BLaER1 treated with 17β-estradiol and CSF1 and Interleukin-3, amounts not matched to agents 10 nM and 100 nM (cell line): ENCODE results near the gene LAMB4.
A peak's percentile ranks its signal among the peaks of the same experiment; 100 is the strongest.

Source experiments
- H3K27ac ChIP-seq, 11 experiments: shearing (Covaris generic); formaldehyde crosslinking; 2 replicates each; pipeline ENCODE4 v1.8.1; 2022
- H3K27me3 ChIP-seq, 11 experiments: shearing (Covaris generic); formaldehyde crosslinking; 2 replicates each; pipeline ENCODE4 v1.8.1; 2022
- H3K36me3 ChIP-seq, 11 experiments: shearing (Covaris generic); formaldehyde crosslinking; 2 replicates each; pipeline ENCODE4 v1.8.1; 2022
- H3K4me1 ChIP-seq, 10 experiments: shearing (Covaris generic); formaldehyde crosslinking; 2 replicates each; pipeline ENCODE4 v1.8.1; 2022
- H3K4me2 ChIP-seq, 11 experiments: shearing (Covaris generic); formaldehyde crosslinking; 2 replicates each; pipeline ENCODE4 v1.8.1; 2022
- H3K4me3 ChIP-seq, 10 experiments: shearing (Covaris generic); formaldehyde crosslinking; 2 replicates each; pipeline ENCODE4 v1.8.1; 2022
- H3K9ac ChIP-seq, 11 experiments: shearing (Covaris generic); formaldehyde crosslinking; 2 replicates each; pipeline ENCODE4 v1.8.1; 2022
- H3K9me3 ChIP-seq, 11 experiments: shearing (Covaris generic); formaldehyde crosslinking; replicated peaks in 1 of 11; 2 replicates each; pipeline ENCODE4 v1.8.1; 2022
- H4K20me1 ChIP-seq, 11 experiments: shearing (Covaris generic); formaldehyde crosslinking; 2 replicates each; pipeline ENCODE4 v1.8.1; 2022
- Cebpa-rat ChIP-seq, 11 experiments: shearing (Covaris generic); IDR thresholded peaks; 2 replicates each; pipeline ENCODE4 v1.8.1; 2022

LAMB4 gene

DNA sequence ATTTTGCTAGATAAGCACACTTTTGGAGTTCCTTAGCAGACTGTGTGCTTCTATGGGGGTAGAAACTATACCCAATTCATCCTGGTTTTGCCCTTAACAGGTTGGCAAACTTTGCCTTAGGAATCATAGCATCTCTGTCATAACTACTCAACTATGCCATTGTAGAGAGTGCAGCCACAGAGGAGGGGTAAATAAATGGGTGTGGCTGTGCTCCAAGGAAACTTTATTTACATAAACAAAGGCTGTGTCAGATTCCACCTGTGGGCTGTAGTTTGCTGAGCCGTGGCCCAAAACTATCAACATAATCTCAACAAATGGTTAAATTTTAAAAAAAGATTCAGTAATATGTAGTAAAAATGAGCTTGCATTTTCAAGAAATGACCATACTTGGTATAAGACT lies 75.6 kb downstream of the LAMB4 start:
- Histone ChIP-seq H3K4me3 (no peak overlapping the region), H4K20me1 (no peaks in the 10 kb centered on the region), H3K9ac (no peak overlapping the region), H3K4me1 (peaks cover 0 to 16% (median 9%) of the 10 kb centered on the region in 10 experiments; a peak in 13 of 20 replicates), H3K27ac (no peak overlapping the region), H3K27me3 (no peaks in the 10 kb centered on the region), H3K4me2 (no peak overlapping the region), H3K9me3 (no peaks in the 10 kb centered on the region), H3K36me3 (no peaks in the 10 kb centered on the region)
- no peak for TF ChIP-seq Cebpa-rat (IDR thresholded peaks at IDR 0.05)

DNA sequence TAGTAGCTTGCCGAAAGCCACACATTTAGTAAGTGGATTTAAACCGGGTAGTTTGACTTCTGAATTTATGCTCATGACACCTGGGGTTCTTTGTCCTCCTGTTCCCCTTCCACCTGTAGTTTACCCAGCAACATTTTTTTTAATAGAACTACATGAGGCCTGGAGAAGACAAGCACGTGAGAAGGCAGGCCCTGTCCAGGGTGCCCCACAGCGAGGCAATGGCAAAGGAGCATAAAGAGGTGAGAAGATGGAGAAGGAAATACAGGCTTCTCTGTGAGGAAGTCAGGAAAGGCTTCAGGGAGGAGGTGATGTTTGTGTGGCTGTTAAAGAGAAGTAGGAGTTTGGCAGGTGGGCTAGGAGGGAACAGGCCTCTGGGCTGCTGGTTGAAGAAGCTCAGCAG lies 76.9 kb downstream of the LAMB4 start:
- Histone ChIP-seq H3K27ac (no peak overlapping the region), H3K36me3 (no peaks in the 10 kb centered on the region), H3K27me3 (no peaks in the 10 kb centered on the region), H3K9me3 (no peaks in the 10 kb centered on the region), H3K4me3 (no peak overlapping the region), H3K4me2 (no peak overlapping the region), H4K20me1 (no peaks in the 10 kb centered on the region), H3K9ac (no peak overlapping the region), H3K4me1 (peaks cover 0 to 24% (median 15%) of the 10 kb centered on the region in 10 experiments; a peak in 17 of 20 replicates)
- TF ChIP-seq Cebpa-rat (IDR thresholded peaks at IDR 0.05) = no peak

DNA sequence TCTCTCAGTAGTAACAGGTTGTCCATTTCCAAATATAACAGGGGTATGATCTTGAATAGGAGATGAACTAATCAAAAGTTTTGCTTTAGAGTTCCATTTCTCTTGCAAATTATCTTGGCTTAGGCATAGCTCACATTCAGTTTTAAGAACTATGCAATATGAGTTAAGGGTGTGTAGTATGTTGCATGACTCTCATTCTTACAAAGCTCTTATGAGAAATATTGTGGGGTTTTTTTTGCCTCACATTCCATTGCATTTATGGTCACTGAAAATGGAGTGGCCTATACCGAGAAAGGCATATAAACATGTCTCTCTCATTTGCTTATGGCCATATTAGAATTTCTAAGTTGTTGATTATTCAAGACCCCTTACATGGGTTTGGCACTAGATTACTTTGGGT lies 78.7 kb downstream of the LAMB4 start:
- H3K9me3 ChIP-seq = no peaks in the 10 kb centered on the region
- H3K27ac ChIP-seq = no peak overlapping the region
- no peak overlapping the region for H3K9ac ChIP-seq
- H3K4me3 ChIP-seq = no peak overlapping the region
- H3K36me3 ChIP-seq = no peaks in the 10 kb centered on the region
- peaks cover 0 to 32% (median 22%) of the 10 kb centered on the region in 10 experiments; a peak in 17 of 20 replicates for H3K4me1 ChIP-seq
- H3K27me3 ChIP-seq = no peaks in the 10 kb centered on the region
- TF ChIP-seq Cebpa-rat (IDR thresholded peaks at IDR 0.05) = no peak
- no peak overlapping the region; a peak in 1 of 22 replicates for H3K4me2 ChIP-seq
- no peaks in the 10 kb centered on the region for H4K20me1 ChIP-seq

DNA sequence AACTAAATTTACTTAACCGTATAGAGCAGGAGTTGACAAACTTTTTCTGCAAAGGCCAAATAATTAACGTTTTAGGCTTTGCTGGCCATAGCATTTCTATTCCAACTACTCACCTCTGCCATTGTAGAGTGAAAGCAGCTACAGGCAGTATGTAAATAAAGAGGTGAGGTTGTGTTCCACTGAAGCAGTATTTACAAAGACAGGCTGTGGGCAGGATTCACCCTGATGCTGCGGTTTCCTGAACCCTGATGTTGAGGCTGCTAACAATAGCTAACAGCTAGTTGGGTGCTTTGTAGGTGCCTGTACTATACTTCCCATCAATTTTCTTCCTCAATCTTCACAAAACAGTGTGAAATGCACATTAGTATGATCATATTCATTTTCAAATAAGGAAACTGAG lies 80.2 kb downstream of the LAMB4 start:
- Histone ChIP-seq H3K27me3 (no peaks in the 10 kb centered on the region), H3K9me3 (no peaks in the 10 kb centered on the region), H3K4me3 (no peak overlapping the region), H4K20me1 (no peaks in the 10 kb centered on the region), H3K4me2 (peak overlapping the region in 7 of 11 experiments; percentile 29 to 57 (median 37); a peak in 12 of 22 replicates), H3K4me1 (peaks cover 0 to 32% (median 22%) of the 10 kb centered on the region in 10 experiments; a peak in 17 of 20 replicates), H3K36me3 (no peaks in the 10 kb centered on the region), H3K9ac (no peak overlapping the region), H3K27ac (no peak overlapping the region)
- TF ChIP-seq Cebpa-rat (IDR thresholded peaks at IDR 0.05) = no peak

DNA sequence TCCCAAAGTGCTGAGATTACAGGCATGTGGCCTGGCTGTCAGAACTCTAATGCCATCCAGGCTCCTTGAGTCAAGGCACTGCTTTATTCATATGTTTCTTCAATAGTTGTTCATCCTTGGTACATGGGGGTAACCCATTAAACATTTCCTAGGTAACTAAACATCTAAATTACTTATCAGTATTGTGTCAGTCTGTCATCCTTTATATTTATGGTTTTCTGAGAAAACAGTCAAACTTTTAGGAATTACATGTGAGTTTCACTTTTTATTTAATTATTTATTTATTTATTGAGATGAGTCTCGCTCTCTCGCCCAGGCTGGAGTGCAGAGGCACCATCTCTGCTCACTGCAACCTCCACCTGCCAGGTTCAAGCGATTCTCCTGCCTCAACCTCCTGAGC lies 81.7 kb downstream of the LAMB4 start:
- H3K27me3 ChIP-seq = no peaks in the 10 kb centered on the region
- no peaks in the 10 kb centered on the region for H3K9me3 ChIP-seq
- H3K4me3 ChIP-seq = no peak overlapping the region
- H3K36me3 ChIP-seq = no peaks in the 10 kb centered on the region
- TF ChIP-seq Cebpa-rat (IDR thresholded peaks at IDR 0.05) = no peak
- H3K9ac ChIP-seq = no peak overlapping the region
- no peaks in the 10 kb centered on the region for H4K20me1 ChIP-seq
- H3K27ac ChIP-seq = no peak overlapping the region
- H3K4me2 ChIP-seq = peak overlapping the region in 10 of 11 experiments; percentile 42 to 79 (median 69); a peak in 18 of 22 replicates
- peaks cover 0 to 32% (median 22%) of the 10 kb centered on the region in 10 experiments; a peak in 17 of 20 replicates for H3K4me1 ChIP-seq

DNA sequence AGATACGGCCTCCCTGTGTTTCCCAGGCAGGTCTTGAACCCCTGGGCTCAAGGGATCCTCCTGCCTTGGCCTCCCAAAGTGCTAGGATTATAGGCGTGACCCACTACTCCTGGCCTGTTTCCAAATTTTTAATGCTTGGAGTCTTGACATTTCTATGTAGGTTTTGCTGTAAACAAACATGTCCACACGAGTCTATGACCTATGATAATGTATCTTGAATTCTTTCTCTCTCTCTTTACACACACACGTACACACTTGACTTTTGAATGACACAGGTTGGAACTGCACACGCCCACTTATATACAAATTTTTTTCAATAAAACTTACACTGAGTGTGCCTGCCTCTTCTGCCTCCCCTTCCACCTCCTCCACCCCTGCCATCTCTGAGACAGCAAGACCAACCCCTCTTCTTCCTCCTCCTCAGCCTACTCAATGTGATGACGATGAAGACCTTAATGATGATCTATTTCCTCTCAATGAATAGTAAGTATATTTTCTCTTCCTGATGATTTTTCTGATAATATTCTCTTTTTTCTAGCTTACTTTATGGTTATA lies 83.1 kb downstream of the LAMB4 start:
- TF ChIP-seq Cebpa-rat (IDR thresholded peaks at IDR 0.05) = no peak

DNA sequence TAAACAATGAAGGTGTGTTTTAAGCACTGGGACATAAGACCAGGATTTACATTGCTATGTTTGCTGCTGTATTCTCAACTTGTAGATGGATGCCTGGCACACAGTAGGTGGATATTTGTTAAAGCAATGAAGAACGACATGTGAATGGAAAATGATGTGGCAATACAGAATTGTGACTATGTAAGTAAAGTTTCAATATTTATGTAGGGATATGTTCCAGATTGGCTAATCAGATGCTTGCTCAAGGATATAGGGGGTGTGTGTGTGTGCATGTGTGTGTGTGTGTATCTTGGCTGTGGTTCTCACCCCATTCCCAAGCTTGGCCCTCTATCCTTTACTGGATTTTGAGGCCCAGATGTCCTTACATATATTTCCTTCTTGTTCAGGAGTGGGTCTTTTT lies 84.5 kb downstream of the LAMB4 start:
- no peak for TF ChIP-seq Cebpa-rat (IDR thresholded peaks at IDR 0.05)
- Histone ChIP-seq H3K4me1 (peaks cover 0 to 28% (median 21%) of the 10 kb centered on the region in 10 experiments; a peak in 17 of 20 replicates), H3K36me3 (no peaks in the 10 kb centered on the region), H4K20me1 (no peaks in the 10 kb centered on the region), H3K9ac (no peak overlapping the region), H3K4me2 (no peak overlapping the region), H3K9me3 (no peaks in the 10 kb centered on the region), H3K27me3 (no peaks in the 10 kb centered on the region), H3K27ac (no peak overlapping the region), H3K4me3 (no peak overlapping the region)

More for the DNA sequence above, 83.1 kb downstream of the LAMB4 start:
- no peaks in the 10 kb centered on the region for H3K9me3 ChIP-seq
- no peak overlapping the region for H3K27ac ChIP-seq
- H3K27me3 ChIP-seq = no peaks in the 10 kb centered on the region
- H3K4me3 ChIP-seq = no peak overlapping the region
- H4K20me1 ChIP-seq = no peaks in the 10 kb centered on the region
- H3K4me2 ChIP-seq = 0 out of 22 replicates have a peak overlapping the region, but pooled peaks of 1 of the 11 experiments have one; percentile 78
- H3K36me3 ChIP-seq = no peaks in the 10 kb centered on the region
- H3K4me1 ChIP-seq = peaks cover 0 to 32% (median 22%) of the 10 kb centered on the region in 10 experiments; a peak in 17 of 20 replicates
- H3K9ac ChIP-seq = no peak overlapping the region

DNA sequence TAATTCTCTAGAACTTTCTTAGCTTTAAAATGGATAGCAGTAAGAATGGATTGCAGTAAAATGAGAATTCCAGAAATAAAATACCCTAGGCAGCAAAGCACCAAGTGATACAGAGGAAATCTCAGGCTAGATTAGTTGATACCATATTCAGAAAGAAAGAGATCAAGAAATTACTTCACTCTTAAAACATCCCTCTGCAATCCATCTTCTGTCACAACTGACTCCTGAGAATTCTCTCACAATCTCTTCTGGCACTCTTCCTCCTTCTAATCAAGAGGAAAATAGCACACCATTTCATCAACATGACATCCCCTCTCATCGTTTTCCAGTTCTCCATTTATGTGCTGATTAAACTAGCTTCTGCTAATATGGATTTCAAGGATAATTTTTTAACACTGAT lies 85.0 kb downstream of the LAMB4 start:
- no peak for TF ChIP-seq Cebpa-rat (IDR thresholded peaks at IDR 0.05)
- no peaks in the 10 kb centered on the region for H3K27me3 ChIP-seq
- no peak overlapping the region for H3K27ac ChIP-seq
- H4K20me1 ChIP-seq = no peaks in the 10 kb centered on the region
- H3K36me3 ChIP-seq = no peaks in the 10 kb centered on the region
- H3K4me1 ChIP-seq = peaks cover 0 to 23% (median 17%) of the 10 kb centered on the region in 10 experiments; a peak in 17 of 20 replicates
- no peak overlapping the region for H3K4me3 ChIP-seq
- no peak overlapping the region for H3K9ac ChIP-seq
- no peak overlapping the region for H3K4me2 ChIP-seq
- no peaks in the 10 kb centered on the region for H3K9me3 ChIP-seq

DNA sequence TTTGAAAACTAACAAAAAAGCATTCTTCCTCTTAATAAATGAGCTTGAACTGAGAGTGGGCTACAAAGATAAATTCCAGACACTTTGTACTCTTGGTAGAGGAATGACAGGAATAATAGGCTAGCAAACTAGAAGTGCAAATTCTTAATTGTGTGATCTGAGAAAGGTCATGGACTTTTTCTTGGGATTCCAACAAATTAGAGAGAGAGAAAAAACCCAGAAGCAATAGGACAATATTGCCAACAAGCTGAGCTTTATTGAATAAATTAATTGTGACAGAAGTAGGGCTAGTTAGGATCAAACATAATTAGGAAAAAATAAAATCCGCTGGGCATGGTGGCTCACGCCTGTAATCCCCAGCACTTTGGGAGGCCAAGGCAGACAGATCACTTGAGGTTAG lies 85.8 kb downstream of the LAMB4 start:
- no peaks in the 10 kb centered on the region for H3K36me3 ChIP-seq
- H3K27ac ChIP-seq = no peak overlapping the region
- H3K4me1 ChIP-seq = peaks cover 0 to 16% (median 13%) of the 10 kb centered on the region in 10 experiments; a peak in 17 of 20 replicates
- no peak for TF ChIP-seq Cebpa-rat (IDR thresholded peaks at IDR 0.05)
- no peak overlapping the region for H3K9ac ChIP-seq
- no peak overlapping the region for H3K4me3 ChIP-seq
- no peaks in the 10 kb centered on the region for H3K27me3 ChIP-seq
- no peaks in the 10 kb centered on the region for H4K20me1 ChIP-seq
- no peak overlapping the region for H3K4me2 ChIP-seq
- H3K9me3 ChIP-seq = no peaks in the 10 kb centered on the region

DNA sequence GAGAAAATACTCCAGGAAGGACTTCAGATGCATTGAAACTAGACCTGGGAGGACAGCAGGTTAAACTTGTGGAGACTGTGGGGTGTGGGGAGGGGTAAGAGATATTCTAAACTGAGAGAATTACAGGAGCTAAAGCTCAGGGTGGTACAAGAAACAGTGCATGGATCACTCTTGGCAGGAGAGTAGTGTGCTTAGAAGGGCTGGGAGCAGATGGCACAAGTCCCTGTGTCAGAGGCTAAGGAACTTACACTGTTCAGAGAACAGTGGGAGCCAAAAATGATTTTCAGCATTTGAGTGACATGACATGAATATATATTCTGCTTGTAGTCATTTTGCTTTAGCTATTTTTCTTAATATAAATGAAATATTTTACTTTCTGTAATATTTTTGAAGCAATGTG lies 91.2 kb downstream of the LAMB4 start:
- TF ChIP-seq Cebpa-rat (IDR thresholded peaks at IDR 0.05) = no peak
- H3K36me3 ChIP-seq = no peaks in the 10 kb centered on the region
- H4K20me1 ChIP-seq = no peaks in the 10 kb centered on the region
- H3K4me1 ChIP-seq = no peaks in the 10 kb centered on the region
- H3K4me3 ChIP-seq = no peak overlapping the region
- no peaks in the 10 kb centered on the region for H3K9me3 ChIP-seq
- H3K27ac ChIP-seq = no peak overlapping the region
- no peaks in the 10 kb centered on the region for H3K27me3 ChIP-seq
- no peak overlapping the region for H3K4me2 ChIP-seq
- no peak overlapping the region for H3K9ac ChIP-seq
